Stimulated activated naive CD4-positive, alpha-beta T cell treated with Interleukin-2 at 50 U/mL for 16 hours (primary cell): Measurements from ENCODE around the gene PITPNM3.
A peak's percentile ranks its signal among the peaks of the same experiment; 100 is the strongest.

ENCODE experiments used
- DNase-seq: peaks from one replicate; lab custom pipeline; 2025; lab: John Stamatoyannopoulos, UW

The PITPNM3 gene

GRCh38 chr17:6462692-6463091, 93.7 kb downstream of the PITPNM3 start:
- no peak for DNase-seq

- no peak for DNase-seq
Observed at GRCh38 chr17:6461792-6462524, 94.4 kb downstream of the PITPNM3 start.

GRCh38 chr17:6461246-6461645, 95.1 kb downstream of the PITPNM3 start:
- DNase-seq: no peak

GRCh38 chr17:6460531-6461161, 95.7 kb downstream of the PITPNM3 start:
- no peak for DNase-seq

GRCh38 chr17:6458460-6458950, 97.8 kb downstream of the PITPNM3 start:
- no peak for DNase-seq

GRCh38 chr17:6457688-6458459, 98.5 kb downstream of the PITPNM3 start:
- DNase-seq: no peak

- no peak for DNase-seq
Observed at GRCh38 chr17:6456914-6457687, 99.3 kb downstream of the PITPNM3 start.

GRCh38 chr17:6456321-6456720, 100.0 kb downstream of the PITPNM3 start:
- DNase-seq: no peak

GRCh38 chr17:6455321-6455705, 101.0 kb downstream of the PITPNM3 start:
- DNase-seq: peak; percentile 18

- no peak for DNase-seq
Observed at GRCh38 chr17:6454495-6455320, 101.6 kb downstream of the PITPNM3 start.

GRCh38 chr17:6453279-6454024, 102.9 kb downstream of the PITPNM3 start:
- no peak for DNase-seq

- DNase-seq: no peak
Observed at GRCh38 chr17:6452471-6453266, 103.7 kb downstream of the PITPNM3 start.

GRCh38 chr17:6450926-6451832, 105.2 kb downstream of the PITPNM3 start:
- no peak for DNase-seq

- DNase-seq: no peak
Observed at GRCh38 chr17:6449307-6449706, 107.0 kb downstream of the PITPNM3 start.

GRCh38 chr17:6448473-6448872, 107.9 kb downstream of the PITPNM3 start:
- no peak for DNase-seq

- DNase-seq: no peak
Observed at GRCh38 chr17:6446516-6447100, 109.7 kb downstream of the PITPNM3 start.

- no peak for DNase-seq
Observed at GRCh38 chr17:6444571-6445335, 111.6 kb downstream of the PITPNM3 start.
